ENCODE measurements around the gene ZDHHC11B. TPM values are rescaled to one million over a fixed set of nuclear protein-coding genes. Genes with fewer than 3 reads are reported as not detected.
"Not testable (repeated sequence)": the region's sequence is repeated elsewhere in the genome, so short reads cannot be mapped to it uniquely, and the experiment has no call there.

ZDHHC11B gene
- total RNA-seq = 10 to 100 TPM in 5 of 10 donors, 1 to 10 TPM in 5; 5.0 to 46.6 (median 10.3) TPM
- polyA plus RNA-seq = 10 to 100 TPM in 1 of 2 donors, 1 to 10 TPM in 1; 4.7 to 20.1 TPM
- long read RNA-seq, donor 1, partial matches to known transcripts = 1 of 18 reads
- long read RNA-seq, donor 1, other reads (novel, unspliced or antisense) = 16 of 18 reads
- long read RNA-seq, donor 2, partial matches to known transcripts = 4 of 19 reads
- long read RNA-seq, donor 2, other reads (novel, unspliced or antisense) = 12 of 19 reads
- long read RNA-seq, donor 3, partial matches to known transcripts = 3 of 59 reads
- long read RNA-seq, donor 3, other reads (novel, unspliced or antisense) = 53 of 59 reads

- peaks cover 0 to 21% (median 0%) of the 10 kb centered on the region in 7 donors for H3K27me3 ChIP-seq
- peak; percentile 89 to 91 for DNase-seq
- H3K9me3 ChIP-seq, H3K36me3 ChIP-seq: not testable (repeated sequence)
- 1% methylated on average over 42 to 82 of the region's 101 CpGs for WGBS, 2 donors
- H3K4me3 ChIP-seq = peak within 1 kb of the TSS; percentile 48 to 92 (median 72)
- ATAC-seq = peak; percentile 62 to 87 (median 68)
- H3K27ac ChIP-seq = peak within 1 kb of the TSS in 9 of 10 donors; percentile 2 to 88 (median 74)
- intact Hi-C loops (cut with DNase I) = loop anchor here in 7 of 10 donors (5.0 to 10.0 kb wide), 3 partner anchors 87 to 110 kb away; partner anchors contain the start of gene TPPP (in 1 of the 7)
- H3K4me1 ChIP-seq = peaks cover 0 to 20% (median 11%) of the 10 kb centered on the region in 9 donors
Observed at GRCh38 chr5:784428-785177, at the start of gene ZDHHC11B. TSS of gene ZDHHC11B (minus strand) at chr5:784729. CDS start at chr5:766919, 17,810 bp downstream.

DNA sequence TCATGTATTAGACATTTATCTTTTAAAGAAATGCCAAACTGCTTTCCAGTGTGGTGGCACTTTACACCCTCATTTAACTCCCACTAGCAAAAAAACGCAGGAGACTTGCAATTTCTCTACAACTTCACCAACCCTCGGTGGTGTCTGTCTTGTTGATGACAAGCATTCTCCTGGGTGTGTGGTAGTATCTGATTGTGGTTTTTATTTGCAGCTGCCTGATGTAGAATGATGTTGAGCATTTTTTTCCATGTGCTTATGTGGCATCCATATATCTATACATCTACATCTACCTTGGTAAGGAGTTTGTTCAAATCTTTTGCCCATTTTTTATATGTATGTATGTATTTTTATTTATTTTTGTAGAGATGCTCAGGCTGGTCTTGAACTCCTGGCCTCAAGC, 49.5 kb upstream of the ZDHHC11B start:
- WGBS, 2 donors = 64 to 74% methylated on average over 2 of the region's 2 CpGs
- DNase-seq; H3K27ac ChIP-seq; H3K36me3 ChIP-seq; H3K4me3 ChIP-seq; ATAC-seq; intact Hi-C loops (cut with DNase I); H3K9me3 ChIP-seq; H3K27me3 ChIP-seq; H3K4me1 ChIP-seq: not testable (repeated sequence)

DNA sequence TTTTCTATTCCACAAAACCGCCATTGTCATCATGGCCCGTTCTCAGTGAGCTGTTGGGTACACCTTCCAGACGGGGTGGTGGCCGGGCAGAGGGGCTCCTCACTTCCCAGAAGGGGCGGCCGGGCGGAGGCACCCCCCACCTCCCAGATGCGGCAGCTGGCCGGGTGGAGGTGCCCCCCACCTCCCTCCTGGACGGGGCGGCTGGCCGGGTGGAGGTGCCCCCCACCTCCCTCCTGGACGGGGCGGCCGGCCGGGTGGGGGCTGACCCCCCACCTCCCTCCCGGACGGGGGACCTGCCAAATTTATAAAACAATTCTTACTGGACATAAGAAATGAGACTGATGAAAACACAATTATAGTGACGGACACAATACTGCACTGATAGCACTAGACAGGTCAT, 43.7 kb upstream of the ZDHHC11B start:
- not testable (repeated sequence) for H3K4me1 ChIP-seq, H3K4me3 ChIP-seq, H3K9me3 ChIP-seq, DNase-seq, H3K27ac ChIP-seq, ATAC-seq, H3K27me3 ChIP-seq
- WGBS, 2 donors = 95 to 98% methylated on average over 16 to 17 of the region's 19 CpGs
- H3K36me3 ChIP-seq = peaks cover 0 to 11% (median 0%) of the 10 kb centered on the region in 9 donors
- intact Hi-C loops (cut with DNase I) = loop anchor here in 1 of 10 donors (10.0 kb wide), 1 partner anchor 93 kb away; no protein-coding TSS in a partner anchor

- H3K4me3 ChIP-seq, H3K9me3 ChIP-seq, H3K4me1 ChIP-seq, DNase-seq, H3K27ac ChIP-seq, H3K27me3 ChIP-seq: not testable (repeated sequence)
- intact Hi-C loops (cut with DNase I) = loop anchor here in 1 of 10 donors (10.0 kb wide), 1 partner anchor 91 kb away; no protein-coding TSS in a partner anchor
- H3K36me3 ChIP-seq = peaks cover 0 to 15% (median 0%) of the 10 kb centered on the region in 9 donors
- ATAC-seq = peak in 2 of 8 donors; percentile 26 to 42
- 0 to 38% methylated on average over 1 of the region's 1 CpG for WGBS, 2 donors
Observed at GRCh38 chr5:825544-825943, 41.0 kb upstream of the ZDHHC11B start.

- intact Hi-C loops (cut with DNase I) = loop anchor here in 1 of 10 donors (10.0 kb wide), 1 partner anchor 87 kb away; no protein-coding TSS in a partner anchor
- DNase-seq (no peak), ATAC-seq (no peak)
- no peak for TF ChIP-seq CTCF (IDR thresholded peaks at IDR 0.05)
- H3K4me3 ChIP-seq = no peak overlapping the region
- peaks cover 0 to 26% (median 0%) of the 10 kb centered on the region in 9 donors for H3K36me3 ChIP-seq
- H3K4me1 ChIP-seq = no peaks in the 10 kb centered on the region
- H3K27ac ChIP-seq = no peak overlapping the region
- H3K9me3 ChIP-seq = no peaks in the 10 kb centered on the region
- H3K27me3 ChIP-seq = no peaks in the 10 kb centered on the region
- WGBS, 2 donors = 88% methylated on average over 8 of the region's 8 CpGs; no CpG with 5 or more reads in 1 of the 2 donors
Observed at GRCh38 chr5:821504-821903, 37.0 kb upstream of the ZDHHC11B start.

DNA sequence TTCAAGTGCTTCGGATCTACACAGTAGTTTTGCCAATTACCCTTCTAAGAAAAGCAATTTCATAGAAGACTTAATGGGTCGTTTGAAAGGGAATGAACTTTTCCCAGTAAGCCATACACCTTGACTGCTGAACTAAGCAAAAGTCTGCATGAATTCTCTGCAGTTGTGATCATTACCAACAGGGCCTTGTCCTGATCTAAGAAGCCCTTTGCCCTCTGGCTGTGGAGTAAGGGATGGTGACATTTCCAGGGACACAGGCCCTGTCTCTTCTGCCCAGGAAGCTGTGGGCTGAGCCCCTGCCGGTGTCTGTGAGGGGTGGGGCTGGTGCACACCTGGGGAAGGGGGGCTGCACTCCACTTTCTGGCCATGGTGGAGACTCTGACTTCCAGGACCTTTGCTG, 35.7 kb upstream of the ZDHHC11B start:
- no peak for ATAC-seq
- H3K36me3 ChIP-seq = peaks cover 0 to 34% (median 0%) of the 10 kb centered on the region in 9 donors
- no peak for DNase-seq

More for the DNA sequence above, 35.7 kb upstream of the ZDHHC11B start:
- Histone ChIP-seq H3K4me1 (no peaks in the 10 kb centered on the region), H3K9me3 (peaks cover 0 to 12% (median 0%) of the 10 kb centered on the region in 11 donors), H3K27ac (no peak overlapping the region), H3K4me3 (no peak overlapping the region), H3K27me3 (no peaks in the 10 kb centered on the region)
- intact Hi-C loops (cut with DNase I) = loop anchor here in 1 of 10 donors (10.0 kb wide), 1 partner anchor 85 kb away; no protein-coding TSS in a partner anchor
- TF ChIP-seq CTCF (IDR thresholded peaks at IDR 0.05) = no peak
- WGBS, 2 donors = 84% methylated on average over 3 of the region's 3 CpGs; no CpG with 5 or more reads in 1 of the 2 donors

Measured in heart right ventricle (tissue), 16 donors.